ENCODE measurements around the gene ZFP37.
A peak's percentile ranks its signal among the peaks of the same experiment; 100 is the strongest.

The ZFP37 gene

GRCh38 chr9:113042884-113043657 is 13.5 kb downstream of the ZFP37 start:
- Histone ChIP-seq H3K4me3 (ENCODE audit: low read length) (peak overlapping the region; percentile 9), H3K4me1 (ENCODE audit: control insufficient read depth, insufficient read depth, low read length) (no peaks in the 10 kb centered on the region), H3K36me3 (ENCODE audit: control insufficient read depth, insufficient read depth, low read length) (peaks cover 19% of the 10 kb centered on the region)

GRCh38 chr9:113026200-113026599 is 30.3 kb downstream of the ZFP37 start:
- Histone ChIP-seq H3K4me3 (ENCODE audit: low read length) (no peak overlapping the region), H3K36me3 (ENCODE audit: control insufficient read depth, insufficient read depth, low read length) (no peaks in the 10 kb centered on the region), H3K9ac (ENCODE audit: low read length) (no peak overlapping the region), H3K4me1 (ENCODE audit: control insufficient read depth, insufficient read depth, low read length) (no peaks in the 10 kb centered on the region), H3K27me3 (ENCODE audit: control insufficient read depth, insufficient read depth, low read length) (no peaks in the 10 kb centered on the region), H3K27ac (ENCODE audit: low read depth, low read length) (no peak overlapping the region)

More at GRCh38 chr9:113042884-113043657, 13.5 kb downstream of the ZFP37 start:
- no peaks in the 10 kb centered on the region for H3K27me3 ChIP-seq (ENCODE audit: control insufficient read depth, insufficient read depth, low read length)
- H3K9ac ChIP-seq (ENCODE audit: low read length) = no peak overlapping the region
- H3K27ac ChIP-seq (ENCODE audit: low read depth, low read length) = no peak overlapping the region

- Histone ChIP-seq H3K27ac (ENCODE audit: low read depth, low read length) (no peak overlapping the region), H3K36me3 (ENCODE audit: control insufficient read depth, insufficient read depth, low read length) (no peaks in the 10 kb centered on the region), H3K4me3 (ENCODE audit: low read length) (no peak overlapping the region), H3K27me3 (ENCODE audit: control insufficient read depth, insufficient read depth, low read length) (no peaks in the 10 kb centered on the region), H3K9ac (ENCODE audit: low read length) (no peak overlapping the region), H3K4me1 (ENCODE audit: control insufficient read depth, insufficient read depth, low read length) (no peaks in the 10 kb centered on the region)
Measured at GRCh38 chr9:113018247-113018646, 38.3 kb downstream of the ZFP37 start.

- H3K36me3 ChIP-seq (ENCODE audit: control insufficient read depth, insufficient read depth, low read length) = no peaks in the 10 kb centered on the region
- no peak overlapping the region for H3K9ac ChIP-seq (ENCODE audit: low read length)
- no peak overlapping the region for H3K27ac ChIP-seq (ENCODE audit: low read depth, low read length)
- H3K4me1 ChIP-seq (ENCODE audit: control insufficient read depth, insufficient read depth, low read length) = no peaks in the 10 kb centered on the region
- H3K27me3 ChIP-seq (ENCODE audit: control insufficient read depth, insufficient read depth, low read length) = no peaks in the 10 kb centered on the region
- no peak overlapping the region for H3K4me3 ChIP-seq (ENCODE audit: low read length)
Measured at GRCh38 chr9:113012492-113012891, 44.0 kb downstream of the ZFP37 start.

- Histone ChIP-seq H3K4me1 (ENCODE audit: control insufficient read depth, insufficient read depth, low read length) (no peaks in the 10 kb centered on the region), H3K27ac (ENCODE audit: low read depth, low read length) (no peak within 1 kb of the TSS), H3K9ac (ENCODE audit: low read length) (no peak within 1 kb of the TSS), H3K4me3 (ENCODE audit: low read length) (peak within 1 kb of the TSS; percentile 49), H3K27me3 (ENCODE audit: control insufficient read depth, insufficient read depth, low read length) (no peaks in the 10 kb centered on the region), H3K36me3 (ENCODE audit: control insufficient read depth, insufficient read depth, low read length) (no peaks in the 10 kb centered on the region)
Measured at GRCh38 chr9:113011911-113012381, 44.6 kb downstream of the ZFP37 start, which contains the start of gene ZNF883. Gene ZNF883, minus strand, starts transcription at chr9:113012192.

- Histone ChIP-seq H3K27me3 (ENCODE audit: control insufficient read depth, insufficient read depth, low read length) (no peaks in the 10 kb centered on the region), H3K27ac (ENCODE audit: low read depth, low read length) (no peak overlapping the region), H3K4me1 (ENCODE audit: control insufficient read depth, insufficient read depth, low read length) (no peaks in the 10 kb centered on the region), H3K9ac (ENCODE audit: low read length) (no peak overlapping the region), H3K36me3 (ENCODE audit: control insufficient read depth, insufficient read depth, low read length) (no peaks in the 10 kb centered on the region), H3K4me3 (ENCODE audit: low read length) (no peak overlapping the region)
Measured at GRCh38 chr9:113005777-113006176, 50.7 kb downstream of the ZFP37 start.

GRCh38 chr9:112997236-112997941 is 59.1 kb downstream of the ZFP37 start:
- Histone ChIP-seq H3K9ac (ENCODE audit: low read length) (no peak overlapping the region), H3K4me1 (ENCODE audit: control insufficient read depth, insufficient read depth, low read length) (no peaks in the 10 kb centered on the region), H3K36me3 (ENCODE audit: control insufficient read depth, insufficient read depth, low read length) (no peaks in the 10 kb centered on the region), H3K27me3 (ENCODE audit: control insufficient read depth, insufficient read depth, low read length) (no peaks in the 10 kb centered on the region), H3K27ac (ENCODE audit: low read depth, low read length) (no peak overlapping the region), H3K4me3 (ENCODE audit: low read length) (no peak overlapping the region)

Data from rectal smooth muscle tissue (tissue), 1 donor.